Measurements from ENCODE around the gene NSA2.

Gene NSA2

GRCh38 chr5:74816875-74817274, 49.8 kb downstream of the NSA2 start:
- no peak for DNase-seq (ENCODE audit: low spot score)

DNA sequence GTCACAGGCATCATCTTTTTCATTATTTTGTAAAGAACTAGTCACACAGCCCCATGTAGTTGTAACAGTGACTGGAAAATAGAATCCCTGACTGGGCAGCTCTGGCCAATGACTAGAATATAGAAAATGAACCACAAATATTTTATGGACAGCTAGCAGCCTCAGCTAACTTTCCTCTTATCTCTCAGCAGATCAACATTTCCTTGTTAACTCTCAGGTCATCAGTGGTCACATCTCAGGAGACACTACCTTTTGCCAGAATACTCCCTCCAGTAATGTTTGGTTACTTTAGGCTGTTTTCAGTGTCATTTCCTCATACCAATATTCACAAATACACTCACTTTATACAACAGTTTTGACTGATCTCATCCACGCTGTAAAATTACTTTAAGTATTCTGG, 55.2 kb downstream of the NSA2 start:
- no peak for DNase-seq (ENCODE audit: low spot score)

DNA sequence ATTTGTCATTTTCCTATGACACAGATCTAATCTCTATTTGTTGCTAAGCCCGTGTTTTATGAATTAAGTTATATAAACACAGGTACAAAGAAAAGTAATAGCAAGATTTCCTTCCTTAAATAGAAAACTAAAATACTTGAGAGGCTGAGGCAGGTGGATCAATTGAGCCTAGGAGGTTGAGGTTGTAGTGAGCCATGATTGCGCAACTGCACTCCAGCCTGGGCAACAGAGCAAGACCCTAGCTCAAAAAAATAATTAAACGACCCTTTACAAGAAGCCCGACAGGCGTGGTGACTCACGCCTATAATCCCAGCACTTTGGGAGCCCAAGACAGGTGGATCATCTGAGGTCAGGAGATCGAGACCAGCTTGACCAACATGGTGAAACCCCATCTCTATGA, 62.4 kb downstream of the NSA2 start:
- no peak for DNase-seq (ENCODE audit: low spot score)
